OCI-LY3 (cell line): ENCODE data around the gene SLC66A2.

ENCODE experiments used
- H2AFZ ChIP-seq: fragments of 200-600, 300-600 bp; shearing (Covaris generic); 2 replicates; pipeline ENCODE4 v1.6.0; 2014; ENCODE audit warnings: antibody characterized with exemption, low read depth, low read length
- H3K27ac ChIP-seq: fragments of 200-600, 300-600 bp; sonication (generic); 2 replicates; pipeline ENCODE4 v1.5.1; 2014; ENCODE audit warnings: mild to moderate bottlenecking, low read length, moderate library complexity, mixed read lengths
- H3K27me3 ChIP-seq: fragments of 200-600, 300-600 bp; sonication (generic); 2 replicates; pipeline ENCODE4 v1.6.1; 2014; ENCODE audit warnings: low read depth, low read length, mixed read lengths
- H3K36me3 ChIP-seq: fragments of 200-600, 300-600 bp; sonication (generic); replicated peaks from 2 replicates; pipeline ENCODE3; 2014; ENCODE audit warnings: low read depth, low read length, mixed read lengths
- H3K4me1 ChIP-seq: fragments of 300-600, 200-600 bp; sonication (generic); 2 replicates; pipeline ENCODE4 v1.6.1; 2014; ENCODE audit warnings: low read length, mixed read lengths
- H3K4me2 ChIP-seq: fragments of 200-600, 300-600 bp; sonication (generic); 2 replicates; pipeline ENCODE4 v1.6.1; 2014; ENCODE audit warnings: low read length, mixed read lengths
- H3K4me3 ChIP-seq: fragments of 300-600, 200-600 bp; sonication (generic); 2 replicates; pipeline ENCODE4 v1.5.1; 2014; ENCODE audit warnings: antibody characterized with exemption, mild to moderate bottlenecking, low read length, moderate library complexity
- H3K79me2 ChIP-seq: fragments of 300-600, 200-600 bp; shearing (Covaris generic); 2 replicates; pipeline ENCODE4 v1.6.1; 2014; ENCODE audit warnings: mild to moderate bottlenecking, low read length, mixed read lengths
- H3K9ac ChIP-seq: fragments of 300-600, 200-600 bp; shearing (Covaris generic); 2 replicates; pipeline ENCODE4 v1.6.0; 2014; ENCODE audit warnings: mild to moderate bottlenecking, low read length, moderate library complexity
- H3K9me3 ChIP-seq: fragments of 200-600, 300-600 bp; shearing (Covaris generic); 2 replicates; pipeline ENCODE4 v1.6.1; 2014; ENCODE audit warnings: low read length, mixed read lengths; ENCODE audit not compliant: insufficient read depth
- H4K20me1 ChIP-seq: fragments of 200-600, 300-600 bp; sonication (generic); 2 replicates; pipeline ENCODE4 v1.6.1; 2016; ENCODE audit warnings: low read length, mixed read lengths; ENCODE audit not compliant: insufficient read depth
- CTCF ChIP-seq: fragments of 200-600, 300-600 bp; sonication (generic); IDR thresholded peaks from 2 replicates; pipeline ENCODE4 v1.5.1; 2014; ENCODE audit warnings: antibody characterized with exemption, low read length, low read depth
- EZH2phosphoT487 ChIP-seq: fragments of 200-600 bp; shearing (Covaris generic); IDR thresholded peaks from 2 replicates; pipeline ENCODE4 v1.6.1; 2018; ENCODE audit warnings: antibody characterized with exemption, mixed run types, low read depth

The SLC66A2 gene

GRCh38 chr18:79958981-79959380 is 7.5 kb upstream of the SLC66A2 start:
- no peaks in the 10 kb centered on the region for H3K27me3 ChIP-seq

GRCh38 chr18:79956276-79956675 is 4.8 kb upstream of the SLC66A2 start:
- no peaks in the 10 kb centered on the region for H4K20me1 ChIP-seq

More at GRCh38 chr18:79958981-79959380, 7.5 kb upstream of the SLC66A2 start:
- Histone ChIP-seq H3K4me3 (no peak overlapping the region), H3K36me3 (no peaks in the 10 kb centered on the region), H3K9me3 (no peaks in the 10 kb centered on the region), H3K4me1 (peaks cover 20% of the 10 kb centered on the region), H3K4me2 (no peak overlapping the region), H3K79me2 (no peaks in the 10 kb centered on the region), H4K20me1 (no peaks in the 10 kb centered on the region), H3K9ac (no peak overlapping the region), H2AFZ (no peak overlapping the region), H3K27ac (no peak overlapping the region)
- TF ChIP-seq CTCF (no peak), EZH2phosphoT487 (no peak)

GRCh38 chr18:79955302-79956075 is 4.0 kb upstream of the SLC66A2 start:
- Histone ChIP-seq H3K4me1 (peaks cover 13% of the 10 kb centered on the region), H3K36me3 (no peaks in the 10 kb centered on the region), H3K27ac (no peak overlapping the region), H3K9me3 (no peaks in the 10 kb centered on the region), H3K9ac (no peak overlapping the region), H3K4me2 (no peak overlapping the region), H3K79me2 (peaks cover 8% of the 10 kb centered on the region), H3K27me3 (no peaks in the 10 kb centered on the region), H4K20me1 (peaks cover 2% of the 10 kb centered on the region), H2AFZ (no peak overlapping the region), H3K4me3 (no peak overlapping the region)
- TF ChIP-seq EZH2phosphoT487, result no peak
- TF ChIP-seq CTCF, result no peak

More at GRCh38 chr18:79956276-79956675, 4.8 kb upstream of the SLC66A2 start:
- Histone ChIP-seq H3K36me3 (no peaks in the 10 kb centered on the region), H3K4me2 (no peak overlapping the region), H3K4me1 (peaks cover 15% of the 10 kb centered on the region), H3K79me2 (peaks cover under 1% of the 10 kb centered on the region; the same call in 1 of the 2 replicates), H3K27ac (no peak overlapping the region), H3K4me3 (no peak overlapping the region), H3K9me3 (no peaks in the 10 kb centered on the region), H3K27me3 (no peaks in the 10 kb centered on the region), H2AFZ (no peak overlapping the region), H3K9ac (no peak overlapping the region)
- TF ChIP-seq EZH2phosphoT487 (no peak), CTCF (no peak)

- no peaks in the 10 kb centered on the region for H3K27me3 ChIP-seq
These were observed 3.3 kb upstream of the SLC66A2 start for GRCh38 chr18:79954791-79955190.

More at GRCh38 chr18:79954791-79955190, 3.3 kb upstream of the SLC66A2 start:
- TF ChIP-seq CTCF (no peak), EZH2phosphoT487 (no peak)
- Histone ChIP-seq H3K4me3 (no peak overlapping the region), H3K27ac (no peak overlapping the region), H3K4me2 (no peak overlapping the region), H3K9me3 (no peaks in the 10 kb centered on the region), H2AFZ (no peak overlapping the region), H3K36me3 (no peaks in the 10 kb centered on the region), H3K4me1 (peaks cover 13% of the 10 kb centered on the region), H3K9ac (no peak overlapping the region), H4K20me1 (peaks cover 8% of the 10 kb centered on the region), H3K79me2 (peaks cover 15% of the 10 kb centered on the region)
